ENCODE results near the gene MOB3B. TPM values are rescaled to one million over a fixed set of nuclear protein-coding genes. Genes with fewer than 3 reads are reported as not detected.
A peak's percentile ranks its signal among the peaks of the same experiment; 100 is the strongest.

The MOB3B gene
- total RNA-seq, 1 experiment from 2014 or later = 2.6 TPM

DNA sequence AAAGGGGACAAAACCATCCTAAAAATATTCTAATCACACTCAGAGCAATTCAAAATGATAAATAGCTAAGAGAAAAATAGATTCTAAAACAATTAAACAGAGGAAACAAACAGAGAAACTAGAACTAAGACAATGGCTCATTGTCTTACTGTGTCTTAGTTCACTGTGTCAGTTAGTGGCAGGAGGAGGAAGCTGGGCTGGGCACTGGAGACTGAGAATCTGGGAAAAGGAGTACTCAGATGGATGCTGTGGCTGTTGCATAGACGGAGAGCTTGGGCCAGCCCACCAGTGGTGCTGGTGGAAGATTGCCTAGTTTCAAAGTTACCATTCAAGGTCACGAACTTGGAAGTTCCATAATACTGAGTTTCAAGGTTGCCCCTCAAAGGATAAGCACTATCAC is 100.2 kb downstream of the MOB3B start:
- no peak; the same call in 1 of the 2 replicates for ATAC-seq

GRCh38 chr9:27428551-27428950 is 101.1 kb downstream of the MOB3B start:
- no peak overlapping the region for H2AFZ ChIP-seq (ENCODE audit: low read length)
- no peak overlapping the region for H3K4me2 ChIP-seq (ENCODE audit: low read length)
- H3K27me3 ChIP-seq (ENCODE audit: low read length) = no peaks in the 10 kb centered on the region
- no peaks in the 10 kb centered on the region for H3K36me3 ChIP-seq (ENCODE audit: low read depth, low read length)
- no peaks in the 10 kb centered on the region for H3F3A ChIP-seq (ENCODE audit: low read length, unreplicated experiment)
- DNase-seq (no peak), ATAC-seq (no peak)
- intact Hi-C loops (cut with micrococcal nuclease) = loop anchor here (5.0 kb wide), 2 partner anchors 96 to 99 kb away; partner anchors contain the start of gene MOB3B
- H3K4me3 ChIP-seq (ENCODE audit: low read length) = no peak overlapping the region
- H3K9ac ChIP-seq (ENCODE audit: low read length) = no peak overlapping the region
- no peaks in the 10 kb centered on the region for H3K79me2 ChIP-seq (ENCODE audit: low read length)
- no peak for TF ChIP-seq EZH2 (IDR thresholded peaks at IDR 0.05; ENCODE audit: low read length, unreplicated experiment)
- no peak for TF ChIP-seq EZH2phosphoT487 (IDR thresholded peaks at IDR 0.05; ENCODE audit: borderline replicate concordance, low read length)
- no peak for TF ChIP-seq CTCF (conservative IDR thresholded peaks at IDR 0.05; ENCODE audit: low read depth, low read length)
- peak overlapping the region; percentile 96 for H3K27ac ChIP-seq (ENCODE audit: low read length)
- no TSS peak for BruUV-seq (replicated peaks)
- no peaks in the 10 kb centered on the region for H3K9me3 ChIP-seq (ENCODE audit: low read length)
- POLR2A ChIA-PET (ENCODE audit: unreplicated experiment) = no interaction called here
- H3K9me2 ChIP-seq (replicated peaks; ENCODE audit: low read length) = no peaks in the 10 kb centered on the region
- H3K4me1 ChIP-seq (ENCODE audit: insufficient read depth, low read length) = peaks cover 60% of the 10 kb centered on the region
- no peaks in the 10 kb centered on the region for H4K20me1 ChIP-seq (ENCODE audit: low read length)
- CTCF ChIA-PET = no interaction called here

More for the DNA sequence above, 100.2 kb downstream of the MOB3B start:
- no peaks in the 10 kb centered on the region for H3K9me2 ChIP-seq (replicated peaks; ENCODE audit: low read length)
- H4K20me1 ChIP-seq (ENCODE audit: low read length) = no peaks in the 10 kb centered on the region
- H3K36me3 ChIP-seq (ENCODE audit: low read depth, low read length) = no peaks in the 10 kb centered on the region
- H3K79me2 ChIP-seq (ENCODE audit: low read length) = no peaks in the 10 kb centered on the region
- H3K4me1 ChIP-seq (ENCODE audit: insufficient read depth, low read length) = peaks cover 60% of the 10 kb centered on the region
- no peaks in the 10 kb centered on the region for H3K9me3 ChIP-seq (ENCODE audit: low read length)
- CTCF ChIA-PET = no interaction called here
- TF ChIP-seq EZH2phosphoT487 (IDR thresholded peaks at IDR 0.05; ENCODE audit: borderline replicate concordance, low read length) = no peak
- TF ChIP-seq CTCF (conservative IDR thresholded peaks at IDR 0.05; ENCODE audit: low read depth, low read length) = no peak
- TF ChIP-seq EZH2 (IDR thresholded peaks at IDR 0.05; ENCODE audit: low read length, unreplicated experiment) = no peak
- H3F3A ChIP-seq (ENCODE audit: low read length, unreplicated experiment) = no peaks in the 10 kb centered on the region
- DNase-seq = no peak
- H3K4me2 ChIP-seq (ENCODE audit: low read length) = no peak overlapping the region
- H2AFZ ChIP-seq (ENCODE audit: low read length) = no peak overlapping the region
- no peak overlapping the region for H3K4me3 ChIP-seq (ENCODE audit: low read length)
- BruUV-seq (replicated peaks) = no TSS peak
- H3K9ac ChIP-seq (ENCODE audit: low read length) = no peak overlapping the region
- no peaks in the 10 kb centered on the region for H3K27me3 ChIP-seq (ENCODE audit: low read length)
- H3K27ac ChIP-seq (ENCODE audit: low read length) = peak overlapping the region; percentile 96
- POLR2A ChIA-PET (ENCODE audit: unreplicated experiment) = no interaction called here
- intact Hi-C loops (cut with micrococcal nuclease) = loop anchor here (5.0 kb wide), 2 partner anchors 97 to 98 kb away; partner anchors contain the start of gene MOB3B

GRCh38 chr9:27427272-27427643 is 102.4 kb downstream of the MOB3B start:
- H3K9me2 ChIP-seq (replicated peaks; ENCODE audit: low read length) = no peaks in the 10 kb centered on the region
- DNase-seq (peak; percentile 90), ATAC-seq (peak; percentile 67)
- no peaks in the 10 kb centered on the region for H3K27me3 ChIP-seq (ENCODE audit: low read length)
- H3K79me2 ChIP-seq (ENCODE audit: low read length) = no peaks in the 10 kb centered on the region
- H3K4me2 ChIP-seq (ENCODE audit: low read length) = peak overlapping the region; percentile 50
- no peaks in the 10 kb centered on the region for H3F3A ChIP-seq (ENCODE audit: low read length, unreplicated experiment)
- no peak for TF ChIP-seq CTCF (conservative IDR thresholded peaks at IDR 0.05; ENCODE audit: low read depth, low read length)
- no peak for TF ChIP-seq EZH2phosphoT487 (IDR thresholded peaks at IDR 0.05; ENCODE audit: borderline replicate concordance, low read length)
- no peak for TF ChIP-seq EZH2 (IDR thresholded peaks at IDR 0.05; ENCODE audit: low read length, unreplicated experiment)
- H3K4me1 ChIP-seq (ENCODE audit: insufficient read depth, low read length) = peaks cover 60% of the 10 kb centered on the region
- H4K20me1 ChIP-seq (ENCODE audit: low read length) = no peaks in the 10 kb centered on the region
- no peak overlapping the region for H2AFZ ChIP-seq (ENCODE audit: low read length)
- H3K4me3 ChIP-seq (ENCODE audit: low read length) = no peak overlapping the region
- no TSS peak for BruUV-seq (replicated peaks)
- CTCF ChIA-PET = no interaction called here
- no peaks in the 10 kb centered on the region for H3K36me3 ChIP-seq (ENCODE audit: low read depth, low read length)
- peak overlapping the region; percentile 71 for H3K9ac ChIP-seq (ENCODE audit: low read length)
- POLR2A ChIA-PET (ENCODE audit: unreplicated experiment) = no interaction called here
- peak overlapping the region; percentile 96 for H3K27ac ChIP-seq (ENCODE audit: low read length)
- intact Hi-C loops (cut with micrococcal nuclease) = loop anchor here (5.0 kb wide), 2 partner anchors 95 to 100 kb away; partner anchors contain the start of gene MOB3B
- no peaks in the 10 kb centered on the region for H3K9me3 ChIP-seq (ENCODE audit: low read length)

Data from PC-3 (cell line).